ENCODE measurements around the gene ENOX1. TPM values are rescaled to one million over a fixed set of nuclear protein-coding genes. Genes with fewer than 3 reads are reported as not detected.
A peak's percentile ranks its signal among the peaks of the same experiment; 100 is the strongest.

Gene ENOX1
- polyA plus RNA-seq, 2 of the 4 experiments (the other 2 are of a cell fraction): 0.28 to 0.41 TPM

GRCh38 chr13:43720780-43721397 lies 65.9 kb downstream of the ENOX1 start:
- Histone ChIP-seq H3K9me3 (no peaks in the 10 kb centered on the region), H3K4me3 (no peak overlapping the region), H3K4me1 (no peaks in the 10 kb centered on the region), H3K27ac (no peak overlapping the region), H3K4me2 (no peak overlapping the region)
- POLR2A ChIA-PET: no interaction called here
- TF ChIP-seq POLR2AphosphoS2 (conservative IDR thresholded peaks at IDR 0.05; ENCODE audit: low read length) (no peak), NPAS2 (CRISPR knock-in tag; IDR thresholded peaks at IDR 0.05; ENCODE audit: borderline replicate concordance) (no peak), KDM1A (IDR thresholded peaks at IDR 0.05; ENCODE audit: low read depth) (no peak), CHD2 (IDR thresholded peaks at IDR 0.05; ENCODE audit: low read length, partially characterized antibody) (no peak), SMC3 (IDR thresholded peaks at IDR 0.05) (no peak), FOSL2 (IDR thresholded peaks at IDR 0.05) (no peak), FOSL2 (CRISPR knock-in tag; IDR thresholded peaks at IDR 0.05) (no peak), NFE2L2 (conservative IDR thresholded peaks at IDR 0.05; ENCODE audit: low read length) (no peak), TFCP2L1 (CRISPR knock-in tag; IDR thresholded peaks at IDR 0.05) (no peak), RNF2 (IDR thresholded peaks at IDR 0.05; ENCODE audit: borderline replicate concordance, low read depth) (no peak), RFX5 (IDR thresholded peaks at IDR 0.05) (no peak), EHF (CRISPR knock-in tag; IDR thresholded peaks at IDR 0.05) (no peak), NR3C1 (IDR thresholded peaks at IDR 0.05) (no peak), JUN (IDR thresholded peaks at IDR 0.05) (no peak)
- TF ChIP-seq, protein P1, sequence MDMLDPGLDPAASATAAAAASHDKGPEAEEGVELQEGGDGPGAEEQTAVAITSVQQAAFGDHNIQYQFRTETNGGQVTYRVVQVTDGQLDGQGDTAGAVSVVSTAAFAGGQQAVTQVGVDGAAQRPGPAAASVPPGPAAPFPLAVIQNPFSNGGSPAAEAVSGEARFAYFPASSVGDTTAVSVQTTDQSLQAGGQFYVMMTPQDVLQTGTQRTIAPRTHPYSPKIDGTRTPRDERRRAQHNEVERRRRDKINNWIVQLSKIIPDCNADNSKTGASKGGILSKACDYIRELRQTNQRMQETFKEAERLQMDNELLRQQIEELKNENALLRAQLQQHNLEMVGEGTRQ (IDR thresholded peaks at IDR 0.05): no peak
- TF ChIP-seq, protein P2, sequence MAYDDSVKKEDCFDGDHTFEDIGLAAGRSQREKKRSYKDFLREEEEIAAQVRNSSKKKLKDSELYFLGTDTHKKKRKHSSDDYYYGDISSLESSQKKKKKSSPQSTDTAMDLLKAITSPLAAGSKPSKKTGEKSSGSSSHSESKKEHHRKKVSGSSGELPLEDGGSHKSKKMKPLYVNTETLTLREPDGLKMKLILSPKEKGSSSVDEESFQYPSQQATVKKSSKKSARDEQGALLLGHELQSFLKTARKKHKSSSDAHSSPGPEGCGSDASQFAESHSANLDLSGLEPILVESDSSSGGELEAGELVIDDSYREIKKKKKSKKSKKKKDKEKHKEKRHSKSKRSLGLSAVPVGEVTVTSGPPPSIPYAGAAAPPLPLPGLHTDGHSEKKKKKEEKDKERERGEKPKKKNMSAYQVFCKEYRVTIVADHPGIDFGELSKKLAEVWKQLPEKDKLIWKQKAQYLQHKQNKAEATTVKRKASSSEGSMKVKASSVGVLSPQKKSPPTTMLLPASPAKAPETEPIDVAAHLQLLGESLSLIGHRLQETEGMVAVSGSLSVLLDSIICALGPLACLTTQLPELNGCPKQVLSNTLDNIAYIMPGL (CRISPR knock-in tag; IDR thresholded peaks at IDR 0.05; ENCODE audit: borderline replicate concordance): no peak
- TF ChIP-seq, protein P3, sequence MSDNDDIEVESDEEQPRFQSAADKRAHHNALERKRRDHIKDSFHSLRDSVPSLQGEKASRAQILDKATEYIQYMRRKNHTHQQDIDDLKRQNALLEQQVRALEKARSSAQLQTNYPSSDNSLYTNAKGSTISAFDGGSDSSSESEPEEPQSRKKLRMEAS (IDR thresholded peaks at IDR 0.05): no peak
- TF ChIP-seq, protein P4, sequence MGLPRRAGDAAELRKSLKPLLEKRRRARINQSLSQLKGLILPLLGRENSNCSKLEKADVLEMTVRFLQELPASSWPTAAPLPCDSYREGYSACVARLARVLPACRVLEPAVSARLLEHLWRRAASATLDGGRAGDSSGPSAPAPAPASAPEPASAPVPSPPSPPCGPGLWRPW (IDR thresholded peaks at IDR 0.05): no peak
- no peak for ATAC-seq
- FAIRE-seq: no peak
- CTCF ChIA-PET: interaction anchor here (1.7 kb wide), 1 partner anchor 17 kb away, joined by 3 read pairs; no protein-coding TSS in a partner anchor
- WGBS (ENCODE audit: missing lambda C conversion rate): 36% methylated on average over 2 of the region's 2 CpGs
- DNase-seq (ENCODE audit: low read depth in 1 of 2, low spot score in 1 of 2): peak in 1 of 2 experiments; percentile 4

DNA sequence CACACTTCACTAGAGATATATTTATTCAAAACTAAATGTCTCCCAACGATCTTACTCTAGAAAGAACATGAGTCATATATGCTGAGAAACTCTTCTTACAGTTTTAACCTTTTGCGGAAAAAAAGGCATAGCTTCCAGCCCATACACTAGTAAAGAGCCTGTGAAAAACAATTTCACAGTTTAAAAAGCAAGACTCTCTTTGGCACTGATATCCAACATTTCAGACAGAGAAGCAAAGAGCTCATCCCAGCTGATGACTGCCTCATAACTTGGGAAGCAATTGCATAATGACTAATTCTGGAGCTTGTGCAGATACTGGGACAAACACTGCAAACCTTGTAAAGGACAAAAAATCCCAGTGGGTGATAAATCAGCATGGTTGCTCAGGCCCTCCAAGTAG lies 88.0 kb downstream of the ENOX1 start:
- POLR2A ChIA-PET: no interaction called here
- Histone ChIP-seq H3K4me3 (no peak overlapping the region), H3K4me1 (no peaks in the 10 kb centered on the region), H3K4me2 (no peak overlapping the region), H3K27ac (no peak overlapping the region), H3K9me3 (no peaks in the 10 kb centered on the region)
- 48% methylated on average over 2 of the region's 2 CpGs for WGBS (ENCODE audit: missing lambda C conversion rate)
- ATAC-seq: no peak
- no peak for FAIRE-seq
- TF ChIP-seq NPAS2 (CRISPR knock-in tag; IDR thresholded peaks at IDR 0.05; ENCODE audit: borderline replicate concordance): no peak
- no peak for DNase-seq (ENCODE audit: low read depth in 1 of 2, low spot score in 1 of 2)
- CTCF ChIA-PET: no interaction called here

DNA sequence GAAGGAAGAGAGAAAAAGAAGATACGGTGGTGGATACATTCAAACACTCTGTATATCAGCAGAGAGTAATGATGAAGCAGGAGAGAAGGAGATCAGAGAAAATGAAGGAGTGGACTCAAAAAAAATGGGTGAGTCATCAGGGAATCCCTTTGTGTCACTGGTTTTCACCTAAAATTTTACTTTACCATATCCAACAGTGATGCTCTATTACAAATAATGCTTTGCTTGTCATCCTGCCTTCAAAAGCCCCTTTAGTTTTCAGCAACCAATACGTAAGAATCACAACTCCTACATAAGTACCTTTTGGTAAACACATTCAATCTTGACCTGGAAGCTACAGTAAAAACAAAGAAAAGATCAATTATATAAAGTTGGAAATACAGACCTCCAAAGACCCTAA lies 88.8 kb downstream of the ENOX1 start:
- WGBS (ENCODE audit: missing lambda C conversion rate): 36% methylated on average over 2 of the region's 2 CpGs
- ChIA-PET POLR2A (no interaction called here), CTCF (no interaction called here)
- H3K4me3 ChIP-seq: no peak overlapping the region
- H3K27ac ChIP-seq: no peak overlapping the region
- TF ChIP-seq FOSL2 (IDR thresholded peaks at IDR 0.05) (no peak), FOSL2 (CRISPR knock-in tag; IDR thresholded peaks at IDR 0.05) (peak; percentile 5; the same call in 1 of the 2 replicates), HDAC2 (IDR thresholded peaks at IDR 0.05) (no peak)
- FAIRE-seq (no peak), ATAC-seq (no peak), DNase-seq (ENCODE audit: low read depth in 1 of 2, low spot score in 1 of 2) (no peak)
- no peaks in the 10 kb centered on the region for H3K4me1 ChIP-seq
- no peaks in the 10 kb centered on the region for H3K9me3 ChIP-seq
- H3K4me2 ChIP-seq: no peak overlapping the region
